Endothelial cell of umbilical vein (primary cell): Measurements from ENCODE around the gene RPS6KA3.

Experiments used
- EZH2 ChIP-seq: IDR thresholded peaks from 2 replicates; pipeline ENCODE4 v1.6.1; 2012; ENCODE audit warnings: borderline replicate concordance, low read depth, mild to moderate bottlenecking, moderate library complexity, low read length, inconsistent platforms; ENCODE audit not compliant: severe bottlenecking
- FOS ChIP-seq: IDR thresholded peaks from 2 replicates; pipeline ENCODE4 v1.6.1; 2011; ENCODE audit warnings: mild to moderate bottlenecking, low read length, moderate library complexity, borderline replicate concordance; ENCODE audit not compliant: insufficient read depth
- POLR2A ChIP-seq: IDR thresholded peaks from 2 replicates; pipeline ENCODE4 v1.6.1; 2012; ENCODE audit warnings: low read depth, mild to moderate bottlenecking, control low read depth, low read length
- TF ChIP-seq, protein P1 (sequence below), 2 donors: IDR thresholded peaks; 1 replicate in 1 of 2; 2 replicates in 1 of 2; pipeline ENCODE4 v1.5.1; 2011; ENCODE audit warnings: low read length in 2 of 2, mild to moderate bottlenecking in 2 of 2, moderate library complexity in 2 of 2, control low read depth in 1 of 2, inconsistent platforms in 1 of 2, low read depth in 1 of 2; ENCODE audit not compliant: insufficient read depth in 1 of 2; ENCODE audit errors: extremely low read depth in 1 of 2
- TF ChIP-seq, protein P2 (sequence below): IDR thresholded peaks from 2 replicates; pipeline ENCODE4 v1.6.1; 2011; ENCODE audit not compliant: insufficient read depth, insufficient read length

DNA sequence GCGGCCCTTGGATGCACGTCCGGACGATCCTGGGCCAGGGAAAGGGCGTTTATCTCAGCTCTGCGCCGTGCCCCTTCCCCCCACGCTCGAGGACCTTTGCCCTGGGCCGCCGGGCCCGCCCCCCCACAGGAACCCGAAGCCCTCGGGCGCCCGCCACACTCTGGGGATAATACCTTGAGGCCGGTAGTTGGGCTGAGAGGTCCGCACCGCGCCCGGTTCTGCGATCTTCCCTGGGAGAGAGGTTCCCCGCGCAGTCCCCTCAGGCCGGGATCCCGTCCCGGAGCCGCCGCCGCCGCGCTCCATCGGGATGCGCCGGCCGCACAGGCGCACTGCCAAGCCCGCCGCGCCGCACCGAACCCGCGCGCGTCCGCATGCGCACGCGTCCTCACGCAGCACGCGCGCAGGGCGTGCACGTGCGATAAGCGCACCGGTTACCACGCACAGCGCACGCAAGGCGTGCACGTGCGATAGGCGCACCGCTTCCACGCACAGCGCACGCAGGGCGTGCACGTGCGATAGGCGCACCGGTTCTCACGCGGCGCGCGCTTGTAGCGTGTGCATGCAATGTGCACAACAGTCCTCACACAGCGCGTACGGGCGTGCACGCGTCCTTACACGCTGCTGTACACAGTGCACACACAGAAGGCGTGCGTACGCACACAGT lies 150.0 kb downstream of the RPS6KA3 start, which contains the start of gene MAP7D2:
- TF ChIP-seq, protein P1, sequence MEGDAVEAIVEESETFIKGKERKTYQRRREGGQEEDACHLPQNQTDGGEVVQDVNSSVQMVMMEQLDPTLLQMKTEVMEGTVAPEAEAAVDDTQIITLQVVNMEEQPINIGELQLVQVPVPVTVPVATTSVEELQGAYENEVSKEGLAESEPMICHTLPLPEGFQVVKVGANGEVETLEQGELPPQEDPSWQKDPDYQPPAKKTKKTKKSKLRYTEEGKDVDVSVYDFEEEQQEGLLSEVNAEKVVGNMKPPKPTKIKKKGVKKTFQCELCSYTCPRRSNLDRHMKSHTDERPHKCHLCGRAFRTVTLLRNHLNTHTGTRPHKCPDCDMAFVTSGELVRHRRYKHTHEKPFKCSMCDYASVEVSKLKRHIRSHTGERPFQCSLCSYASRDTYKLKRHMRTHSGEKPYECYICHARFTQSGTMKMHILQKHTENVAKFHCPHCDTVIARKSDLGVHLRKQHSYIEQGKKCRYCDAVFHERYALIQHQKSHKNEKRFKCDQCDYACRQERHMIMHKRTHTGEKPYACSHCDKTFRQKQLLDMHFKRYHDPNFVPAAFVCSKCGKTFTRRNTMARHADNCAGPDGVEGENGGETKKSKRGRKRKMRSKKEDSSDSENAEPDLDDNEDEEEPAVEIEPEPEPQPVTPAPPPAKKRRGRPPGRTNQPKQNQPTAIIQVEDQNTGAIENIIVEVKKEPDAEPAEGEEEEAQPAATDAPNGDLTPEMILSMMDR (IDR thresholded peaks at IDR 0.05; ENCODE audit: extremely low read depth in 1 of 2, insufficient read depth in 1 of 2, low read depth in 1 of 2, low read length in 2 of 2), result no peak
- TF ChIP-seq EZH2 (peak; percentile 59), POLR2A (no peak), FOS (no peak)
- TF ChIP-seq, protein P2, sequence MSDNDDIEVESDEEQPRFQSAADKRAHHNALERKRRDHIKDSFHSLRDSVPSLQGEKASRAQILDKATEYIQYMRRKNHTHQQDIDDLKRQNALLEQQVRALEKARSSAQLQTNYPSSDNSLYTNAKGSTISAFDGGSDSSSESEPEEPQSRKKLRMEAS, result no peak
